ENCODE measurements around the gene CERS2.

The CERS2 gene

DNA sequence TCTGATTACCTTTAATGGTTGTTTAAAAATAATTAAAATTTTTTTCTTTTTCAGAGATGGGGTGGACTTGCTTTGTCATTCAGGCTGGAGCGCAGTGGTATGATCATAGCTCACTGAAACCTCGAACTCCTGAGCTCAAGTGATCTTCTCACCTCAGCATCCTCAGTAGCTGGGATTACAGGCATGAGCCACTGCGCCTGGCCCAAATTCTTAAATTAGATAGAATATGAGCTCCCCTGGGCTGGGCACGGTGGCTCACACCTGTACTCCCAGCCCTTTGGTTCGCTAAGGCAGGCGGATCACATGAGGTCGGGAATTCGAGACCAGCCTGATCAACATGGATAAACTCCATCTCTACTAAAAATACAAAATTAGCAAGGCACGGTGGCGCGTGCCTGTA is 17.0 kb downstream of the CERS2 start:
- peaks cover 42 to 83% of the 10 kb centered on the region in 2 experiments for H3K36me3 ChIP-seq (ENCODE audit: control insufficient read depth in 2 of 2, insufficient read depth in 1 of 2, low read length in 2 of 2)
- CTCF ChIA-PET, result interaction anchor here (0.6 to 1.4 kb wide), 2 partner anchors 35 to 397 kb away, joined by 3 read pairs; no protein-coding TSS in a partner anchor

DNA sequence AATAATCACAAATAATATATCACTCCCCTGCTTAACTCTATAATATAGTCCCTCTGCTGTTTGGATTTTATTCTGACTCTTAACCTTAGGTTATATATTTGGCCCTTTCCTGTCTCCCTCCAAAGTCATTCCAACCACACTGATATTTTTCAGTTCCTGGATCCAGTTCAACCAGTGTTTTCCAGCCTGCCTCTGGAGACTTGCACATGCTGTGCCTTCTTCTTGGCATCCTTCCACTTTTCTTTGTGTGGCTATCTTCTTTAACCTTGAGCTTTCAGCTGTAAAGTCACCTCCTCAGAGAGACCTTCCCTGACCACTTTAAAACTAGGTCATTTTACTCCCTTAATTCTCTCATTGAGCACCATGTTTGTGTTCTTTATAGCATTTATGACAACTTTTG is 19.4 kb downstream of the CERS2 start:
- no peaks in the 10 kb centered on the region for H3K9me3 ChIP-seq (ENCODE audit: control insufficient read depth, insufficient read depth, low read depth, low read length)
- H3K4me3 ChIP-seq (ENCODE audit: low read depth, low read length), result no peak overlapping the region
- peaks cover 50 to 83% of the 10 kb centered on the region in 2 experiments for H3K36me3 ChIP-seq (ENCODE audit: control insufficient read depth in 2 of 2, insufficient read depth in 1 of 2, low read length in 2 of 2)
- no peak overlapping the region for H3K27ac ChIP-seq (ENCODE audit: extremely low read depth, low read depth, low read length)
- ChIA-PET POLR2A (no interaction called here), CTCF (no interaction called here)
- TF ChIP-seq ZNF843 (tag by site-specific recombination; IDR thresholded peaks at IDR 0.05) (no peak), ZNF623 (tag by site-specific recombination; IDR thresholded peaks at IDR 0.05) (peak; percentile 57), ZNF2 (tag by site-specific recombination; IDR thresholded peaks at IDR 0.05) (no peak), TCF7L2 (IDR thresholded peaks at IDR 0.05; ENCODE audit: borderline replicate concordance, low read depth, low read length) (no peak), ZNF677 (tag by site-specific recombination; IDR thresholded peaks at IDR 0.05) (peak; percentile 90)
- H3K4me1 ChIP-seq (ENCODE audit: control insufficient read depth, insufficient read depth, low read length), result no peaks in the 10 kb centered on the region

More for the DNA sequence above, 17.0 kb downstream of the CERS2 start:
- POLR2A ChIA-PET, result interaction anchor here (0.7 to 1.1 kb wide), 4 partner anchors 10 to 593 kb away, joined by 3 to 5 read pairs (median 4); no protein-coding TSS in a partner anchor
- TF ChIP-seq FEZF1 (tag by site-specific recombination; IDR thresholded peaks at IDR 0.05) (no peak), SCRT2 (tag by site-specific recombination; IDR thresholded peaks at IDR 0.05) (no peak), ZIC2 (tag by site-specific recombination; IDR thresholded peaks at IDR 0.05) (no peak), ZBTB11 (tag by site-specific recombination; conservative IDR thresholded peaks at IDR 0.05; ENCODE audit: low read depth) (no peak), SCRT1 (tag by site-specific recombination; IDR thresholded peaks at IDR 0.05; ENCODE audit: borderline replicate concordance) (no peak), ZNF664 (tag by site-specific recombination; IDR thresholded peaks at IDR 0.05) (0 out of 2 replicates have a peak, but pooled peaks have one; percentile 12), KLF16 (tag by site-specific recombination; IDR thresholded peaks at IDR 0.05) (no peak)
- Histone ChIP-seq H3K4me3 (ENCODE audit: low read depth, low read length) (no peak overlapping the region), H3K9me3 (ENCODE audit: control insufficient read depth, insufficient read depth, low read depth, low read length) (no peaks in the 10 kb centered on the region), H3K27ac (ENCODE audit: extremely low read depth, low read depth, low read length) (no peak overlapping the region), H3K4me1 (ENCODE audit: control insufficient read depth, insufficient read depth, low read length) (no peaks in the 10 kb centered on the region)

DNA sequence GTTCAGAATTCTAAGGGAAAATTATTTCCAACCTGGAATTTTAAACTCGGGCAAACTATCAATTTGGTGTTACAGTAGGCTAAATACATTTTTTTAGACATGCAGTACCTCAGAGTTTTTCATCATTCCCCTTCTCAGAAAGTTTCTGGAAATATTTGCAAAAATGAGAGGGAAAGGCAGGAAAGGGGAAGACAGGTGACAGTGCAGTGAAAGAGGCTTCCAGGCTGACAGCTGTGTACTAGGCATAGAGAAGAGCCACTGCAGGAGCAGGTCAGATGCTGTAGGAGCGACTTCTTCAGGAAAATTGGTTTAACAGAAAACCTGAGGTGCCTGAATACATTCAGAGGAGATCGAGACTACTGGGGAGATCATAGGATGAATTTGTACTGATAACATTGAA is 19.9 kb downstream of the CERS2 start:
- ChIA-PET CTCF (no interaction called here), POLR2A (no interaction called here)
- Histone ChIP-seq H3K4me3 (ENCODE audit: low read depth, low read length) (no peak overlapping the region), H3K27ac (ENCODE audit: extremely low read depth, low read depth, low read length) (no peak overlapping the region), H3K4me1 (ENCODE audit: control insufficient read depth, insufficient read depth, low read length) (no peaks in the 10 kb centered on the region), H3K36me3 (ENCODE audit: control insufficient read depth in 2 of 2, insufficient read depth in 1 of 2, low read length in 2 of 2) (peaks cover 49 to 84% of the 10 kb centered on the region in 2 experiments), H3K9me3 (ENCODE audit: control insufficient read depth, insufficient read depth, low read depth, low read length) (no peaks in the 10 kb centered on the region)
- TF ChIP-seq, protein P1, sequence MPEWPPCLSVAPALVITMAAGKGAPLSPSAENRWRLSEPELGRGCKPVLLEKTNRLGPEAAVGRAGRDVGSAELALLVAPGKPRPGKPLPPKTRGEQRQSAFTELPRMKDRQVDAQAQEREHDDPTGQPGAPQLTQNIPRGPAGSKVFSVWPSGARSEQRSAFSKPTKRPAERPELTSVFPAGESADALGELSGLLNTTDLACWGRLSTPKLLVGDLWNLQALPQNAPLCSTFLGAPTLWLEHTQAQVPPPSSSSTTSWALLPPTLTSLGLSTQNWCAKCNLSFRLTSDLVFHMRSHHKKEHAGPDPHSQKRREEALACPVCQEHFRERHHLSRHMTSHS (tag by site-specific recombination; IDR thresholded peaks at IDR 0.05), result no peak
- no peak for TF ChIP-seq KLF16 (tag by site-specific recombination; IDR thresholded peaks at IDR 0.05)
- peak; percentile 50; the same call in 1 of the 2 replicates for TF ChIP-seq PRDM1 (tag by site-specific recombination; IDR thresholded peaks at IDR 0.05)

DNA sequence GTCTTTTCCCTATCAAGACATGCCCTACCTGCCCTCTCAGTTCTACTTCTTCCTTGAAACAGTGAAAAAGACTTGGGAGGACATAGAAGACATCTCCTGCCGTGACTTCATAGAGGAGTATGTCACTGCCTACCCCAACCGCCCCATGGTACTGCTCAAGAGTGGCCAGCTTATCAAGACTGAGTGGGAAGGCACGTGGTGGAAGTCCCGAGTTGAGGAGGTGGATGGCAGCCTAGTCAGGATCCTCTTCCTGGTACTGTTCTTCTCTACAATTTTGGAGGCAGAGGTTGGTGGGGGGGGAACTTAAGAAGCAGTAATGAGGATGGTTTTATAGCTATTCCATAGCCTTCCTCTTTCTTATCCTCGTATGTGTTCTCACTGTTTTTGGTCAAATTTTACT is 29.8 kb downstream of the CERS2 start:
- Histone ChIP-seq H3K9me3 (ENCODE audit: control insufficient read depth, insufficient read depth, low read depth, low read length) (no peaks in the 10 kb centered on the region), H3K27ac (ENCODE audit: extremely low read depth, low read depth, low read length) (no peak overlapping the region), H3K4me3 (ENCODE audit: low read depth, low read length) (no peak overlapping the region), H3K36me3 (ENCODE audit: control insufficient read depth in 2 of 2, insufficient read depth in 1 of 2, low read length in 2 of 2) (peaks cover 84 to 95% of the 10 kb centered on the region in 2 experiments), H3K4me1 (ENCODE audit: control insufficient read depth, insufficient read depth, low read length) (no peaks in the 10 kb centered on the region)
- POLR2A ChIA-PET, result no interaction called here
- TF ChIP-seq, protein P2, sequence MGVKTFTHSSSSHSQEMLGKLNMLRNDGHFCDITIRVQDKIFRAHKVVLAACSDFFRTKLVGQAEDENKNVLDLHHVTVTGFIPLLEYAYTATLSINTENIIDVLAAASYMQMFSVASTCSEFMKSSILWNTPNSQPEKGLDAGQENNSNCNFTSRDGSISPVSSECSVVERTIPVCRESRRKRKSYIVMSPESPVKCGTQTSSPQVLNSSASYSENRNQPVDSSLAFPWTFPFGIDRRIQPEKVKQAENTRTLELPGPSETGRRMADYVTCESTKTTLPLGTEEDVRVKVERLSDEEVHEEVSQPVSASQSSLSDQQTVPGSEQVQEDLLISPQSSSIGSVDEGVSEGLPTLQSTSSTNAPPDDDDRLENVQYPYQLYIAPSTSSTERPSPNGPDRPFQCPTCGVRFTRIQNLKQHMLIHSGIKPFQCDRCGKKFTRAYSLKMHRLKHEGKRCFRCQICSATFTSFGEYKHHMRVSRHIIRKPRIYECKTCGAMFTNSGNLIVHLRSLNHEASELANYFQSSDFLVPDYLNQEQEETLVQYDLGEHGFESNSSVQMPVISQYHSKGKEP (tag by site-specific recombination; IDR thresholded peaks at IDR 0.05), result no peak
- no peak for TF ChIP-seq ZSCAN16 (tag by site-specific recombination; IDR thresholded peaks at IDR 0.05)
- CTCF ChIA-PET, result interaction anchor here (0.6 kb wide), 1 partner anchor 476 kb away, joined by 3 read pairs; no protein-coding TSS in a partner anchor

Data from HEK293 (cell line).